ENCODE measurements around the gene E2F1.

Gene E2F1

DNA sequence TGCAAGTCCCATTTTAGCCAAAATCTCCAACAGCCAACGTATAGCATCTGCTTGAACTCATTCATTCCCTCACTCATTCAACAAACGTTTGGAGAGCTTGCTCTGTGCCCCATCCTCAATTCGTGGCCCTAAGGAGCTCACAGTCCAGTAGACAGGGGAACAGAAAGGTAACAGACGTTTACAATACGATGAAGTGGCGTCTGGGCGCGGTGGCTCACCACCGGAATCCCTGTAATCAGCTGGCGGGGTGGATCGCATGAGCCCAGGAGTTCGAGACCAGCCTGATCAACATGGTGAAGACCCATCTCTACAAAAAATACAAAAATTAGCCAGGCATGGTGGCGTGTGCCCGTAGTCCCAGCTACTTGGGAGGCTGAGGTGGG is 790 bp upstream of the E2F1 start:
- H3K4me3 ChIP-seq (ENCODE audit: low read depth, low read length), result peak overlapping the region; percentile 43
- DNase-seq (ENCODE audit: low read depth), result peak; percentile 31
- TF ChIP-seq MYC (IDR thresholded peaks at IDR 0.05; ENCODE audit: low read depth, low read length) (no peak), POLR2A (IDR thresholded peaks at IDR 0.05; ENCODE audit: extremely low read depth, insufficient read length) (no peak)
- TF ChIP-seq, protein P1, sequence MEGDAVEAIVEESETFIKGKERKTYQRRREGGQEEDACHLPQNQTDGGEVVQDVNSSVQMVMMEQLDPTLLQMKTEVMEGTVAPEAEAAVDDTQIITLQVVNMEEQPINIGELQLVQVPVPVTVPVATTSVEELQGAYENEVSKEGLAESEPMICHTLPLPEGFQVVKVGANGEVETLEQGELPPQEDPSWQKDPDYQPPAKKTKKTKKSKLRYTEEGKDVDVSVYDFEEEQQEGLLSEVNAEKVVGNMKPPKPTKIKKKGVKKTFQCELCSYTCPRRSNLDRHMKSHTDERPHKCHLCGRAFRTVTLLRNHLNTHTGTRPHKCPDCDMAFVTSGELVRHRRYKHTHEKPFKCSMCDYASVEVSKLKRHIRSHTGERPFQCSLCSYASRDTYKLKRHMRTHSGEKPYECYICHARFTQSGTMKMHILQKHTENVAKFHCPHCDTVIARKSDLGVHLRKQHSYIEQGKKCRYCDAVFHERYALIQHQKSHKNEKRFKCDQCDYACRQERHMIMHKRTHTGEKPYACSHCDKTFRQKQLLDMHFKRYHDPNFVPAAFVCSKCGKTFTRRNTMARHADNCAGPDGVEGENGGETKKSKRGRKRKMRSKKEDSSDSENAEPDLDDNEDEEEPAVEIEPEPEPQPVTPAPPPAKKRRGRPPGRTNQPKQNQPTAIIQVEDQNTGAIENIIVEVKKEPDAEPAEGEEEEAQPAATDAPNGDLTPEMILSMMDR (IDR thresholded peaks at IDR 0.05; ENCODE audit: low read depth, low read length), result no peak
- TF ChIP-seq, protein P2, sequence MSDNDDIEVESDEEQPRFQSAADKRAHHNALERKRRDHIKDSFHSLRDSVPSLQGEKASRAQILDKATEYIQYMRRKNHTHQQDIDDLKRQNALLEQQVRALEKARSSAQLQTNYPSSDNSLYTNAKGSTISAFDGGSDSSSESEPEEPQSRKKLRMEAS (IDR thresholded peaks at IDR 0.05; ENCODE audit: low read depth, low read length), result no peak

DNA sequence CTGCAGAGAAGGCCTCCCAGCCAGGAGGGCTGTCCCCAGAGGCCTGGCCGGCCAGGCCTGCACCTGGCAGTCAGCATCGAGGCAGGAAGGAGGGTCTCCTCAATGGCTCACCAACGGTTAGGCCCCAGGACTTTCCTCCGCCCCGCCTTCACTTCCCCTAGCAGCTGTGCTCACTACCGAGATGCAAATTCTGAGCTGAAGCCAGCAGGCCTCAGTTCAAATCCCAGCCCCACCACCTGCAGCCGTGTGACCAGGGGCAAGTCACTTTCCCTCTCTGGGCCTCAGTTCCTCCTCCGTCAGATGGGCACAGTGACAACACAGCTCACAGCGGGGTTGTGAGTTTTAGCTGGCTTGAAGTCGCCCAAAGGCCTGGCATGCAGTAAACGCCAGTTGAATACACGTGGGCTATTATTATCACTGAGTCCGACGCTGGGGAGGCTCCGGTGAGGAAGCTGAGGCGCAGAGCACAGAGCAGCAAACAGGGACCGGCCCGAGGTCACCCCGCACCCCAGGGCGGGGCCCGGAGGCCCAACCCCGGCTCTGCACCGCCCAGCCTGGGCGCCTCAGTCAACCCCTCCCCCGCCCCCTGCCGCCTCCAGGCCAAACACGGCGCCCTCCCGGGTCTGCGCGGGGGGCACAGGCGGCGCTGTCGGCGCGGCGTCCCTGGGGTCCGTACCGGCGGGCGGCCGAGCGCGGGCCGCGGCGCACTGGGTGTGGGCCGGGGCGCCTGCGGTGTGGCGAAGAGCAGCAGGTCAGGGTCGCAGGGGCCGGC is 671 bp downstream of the E2F1 start:
- DNase-seq (ENCODE audit: low read depth), result peak; percentile 88
- TF ChIP-seq, protein P1 (IDR thresholded peaks at IDR 0.05; ENCODE audit: low read depth, low read length), result no peak
- TF ChIP-seq MYC (IDR thresholded peaks at IDR 0.05; ENCODE audit: low read depth, low read length), result no peak; the same call in 1 of the 2 replicates
- TF ChIP-seq POLR2A (IDR thresholded peaks at IDR 0.05; ENCODE audit: extremely low read depth, insufficient read length), result no peak
- TF ChIP-seq, protein P2 (IDR thresholded peaks at IDR 0.05; ENCODE audit: low read depth, low read length), result no peak
- H3K4me3 ChIP-seq (ENCODE audit: low read depth, low read length), result peak overlapping the region; percentile 92

DNA sequence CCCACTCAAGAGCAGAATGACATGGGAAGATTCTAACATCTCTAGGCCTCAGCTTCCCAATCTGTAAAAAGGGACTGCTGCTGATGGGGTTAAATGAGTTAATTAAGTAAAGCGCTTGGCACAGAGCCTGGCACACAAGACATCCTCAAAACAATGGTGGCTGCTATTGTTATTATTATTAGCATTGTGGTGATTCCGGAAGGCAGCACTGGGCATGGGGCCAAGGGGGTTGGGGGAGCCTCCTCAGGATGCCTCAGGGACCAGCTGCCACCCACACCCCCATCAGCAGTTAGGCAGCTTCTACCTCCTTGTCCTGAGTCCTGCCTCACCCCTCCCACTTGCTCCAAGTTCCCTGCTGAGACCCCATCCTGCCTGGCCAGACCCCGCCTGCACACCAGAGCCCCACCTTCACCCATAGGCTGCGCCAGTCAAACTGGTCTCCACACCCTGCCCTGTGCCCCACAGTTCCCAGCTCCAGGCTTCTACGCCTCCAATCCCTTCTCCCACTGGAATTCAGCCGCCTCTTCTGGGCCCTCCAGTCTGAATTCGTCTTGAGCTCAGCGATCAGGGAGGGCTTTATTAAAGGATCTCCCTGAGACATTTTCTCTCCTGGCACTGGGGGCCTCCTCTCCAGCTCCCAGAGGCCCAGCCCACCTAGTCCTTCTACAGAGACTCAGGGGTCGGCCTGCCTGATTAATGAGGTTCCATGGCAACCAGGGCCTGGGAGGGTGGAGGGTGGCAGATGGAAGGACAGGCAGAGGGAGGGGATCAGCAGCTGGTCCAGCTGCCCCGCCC is 1.5 kb downstream of the E2F1 start:
- DNase-seq (ENCODE audit: low read depth), result peak; percentile 33
- TF ChIP-seq, protein P1 (IDR thresholded peaks at IDR 0.05; ENCODE audit: low read depth, low read length), result no peak
- TF ChIP-seq POLR2A (IDR thresholded peaks at IDR 0.05; ENCODE audit: extremely low read depth, insufficient read length) (no peak), MYC (IDR thresholded peaks at IDR 0.05; ENCODE audit: low read depth, low read length) (no peak)
- TF ChIP-seq, protein P2 (IDR thresholded peaks at IDR 0.05; ENCODE audit: low read depth, low read length), result no peak
- H3K4me3 ChIP-seq (ENCODE audit: low read depth, low read length), result peak overlapping the region; percentile 92

DNA sequence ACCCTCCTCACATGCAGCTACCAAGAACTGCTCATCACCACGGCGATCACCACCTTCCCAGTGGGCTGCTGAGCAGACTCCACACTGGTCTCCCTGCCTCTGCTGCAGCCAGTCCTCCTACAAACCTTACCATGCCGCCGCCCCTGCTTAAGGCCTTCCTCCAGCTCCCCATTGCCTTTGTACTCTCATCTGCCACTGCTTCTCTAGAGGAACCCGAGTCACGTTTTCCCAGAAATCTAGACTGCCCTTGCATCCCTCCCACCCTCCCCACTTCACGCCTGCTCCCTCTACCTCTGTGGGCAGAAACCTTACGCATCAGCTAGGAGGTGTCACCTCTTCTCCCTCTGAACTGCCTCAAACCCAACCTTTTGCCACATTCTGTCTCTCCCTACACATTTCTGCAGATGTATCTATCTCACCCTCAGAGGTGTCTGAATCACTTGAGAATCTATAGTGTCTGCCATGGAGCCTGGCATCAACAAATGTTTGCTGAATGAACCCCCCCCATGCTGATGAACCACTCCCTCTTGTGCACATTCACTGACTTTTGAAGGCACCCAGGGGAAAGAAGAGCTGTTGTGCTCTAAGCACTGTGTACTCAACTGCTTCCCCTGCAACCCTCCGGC is 4.3 kb downstream of the E2F1 start:
- TF ChIP-seq MYC (IDR thresholded peaks at IDR 0.05; ENCODE audit: low read depth, low read length), result no peak
- TF ChIP-seq, protein P1 (IDR thresholded peaks at IDR 0.05; ENCODE audit: low read depth, low read length), result no peak
- TF ChIP-seq POLR2A (IDR thresholded peaks at IDR 0.05; ENCODE audit: extremely low read depth, insufficient read length), result no peak
- TF ChIP-seq, protein P2 (IDR thresholded peaks at IDR 0.05; ENCODE audit: low read depth, low read length), result no peak
- H3K4me3 ChIP-seq (ENCODE audit: low read depth, low read length), result no peak overlapping the region
- no peak for DNase-seq (ENCODE audit: low read depth)

DNA sequence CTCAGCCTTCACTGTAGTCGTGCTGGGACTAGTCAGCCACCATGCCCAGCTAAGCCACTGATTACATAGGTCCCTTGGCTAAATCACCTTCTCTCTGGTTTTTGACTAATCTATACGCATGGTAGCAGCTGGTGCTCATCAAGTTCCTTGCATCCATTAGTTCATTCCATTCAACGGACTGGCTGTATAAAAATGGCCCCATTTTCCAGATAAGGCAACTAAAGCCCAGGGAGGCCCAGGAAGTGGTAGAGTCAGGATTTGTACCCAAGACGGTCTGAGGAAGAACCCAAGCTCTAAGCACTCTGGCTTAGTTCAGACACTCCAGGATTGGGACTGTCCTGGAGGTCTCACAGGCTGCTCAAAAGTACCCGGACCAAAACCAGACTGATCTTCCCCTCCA is 4.9 kb downstream of the E2F1 start:
- no peak for TF ChIP-seq POLR2A (IDR thresholded peaks at IDR 0.05; ENCODE audit: extremely low read depth, insufficient read length)
- TF ChIP-seq, protein P2 (IDR thresholded peaks at IDR 0.05; ENCODE audit: low read depth, low read length), result no peak
- TF ChIP-seq MYC (IDR thresholded peaks at IDR 0.05; ENCODE audit: low read depth, low read length), result no peak
- TF ChIP-seq, protein P1 (IDR thresholded peaks at IDR 0.05; ENCODE audit: low read depth, low read length), result no peak
- no peak for DNase-seq (ENCODE audit: low read depth)
- H3K4me3 ChIP-seq (ENCODE audit: low read depth, low read length), result no peak overlapping the region

Measured in NB4 (cell line).